Caco-2 (cell line): ENCODE results near the gene BMP10. TPM values are rescaled to one million over a fixed set of nuclear protein-coding genes. Genes with fewer than 3 reads are reported as not detected.
A peak's percentile ranks its signal among the peaks of the same experiment; 100 is the strongest.

Source experiments
- BruUV-seq: library from RNA; stranded (reverse); fragments of 400-500 nt; replicated peaks from 2 replicates; lab custom pipeline; 2021; lab: Mats Ljungman, UMichigan
- CTCF ChIA-PET: fragments of 300-600 bp; sonication (Branson Sonifier 250); formaldehyde crosslinking; loops from one replicate; lab custom pipeline; 2022; ENCODE audit warnings: antibody characterized with exemption; lab: Charles Lee
- POLR2A ChIA-PET: fragments of 300-600 bp; sonication (Branson Sonifier 250); formaldehyde crosslinking; loops from one replicate; lab custom pipeline; 2022; ENCODE audit warnings: antibody characterized with exemption; lab: Charles Lee
- DNase-seq, 2 experiments: peaks; one replicate each; pipeline versions ENCODE4 v3.0.0 to v3.0.0-alpha.2; 2020 to 2022
- H3K27me3 ChIP-seq: replicated peaks from 2 replicates; pipeline ENCODE4 v1.6.0; 2011; ENCODE audit warnings: low read length; ENCODE audit not compliant: control insufficient read depth, insufficient read depth
- H3K36me3 ChIP-seq: 2 replicates; pipeline ENCODE4 v1.5.1; 2011; ENCODE audit warnings: low read length; ENCODE audit not compliant: control insufficient read depth, insufficient read depth
- H3K4me1 ChIP-seq: fragments of 250-450 bp; sonication (Bioruptor Pico); 2 replicates; pipeline ENCODE4 v1.5.1; 2020; ENCODE audit warnings: mild to moderate bottlenecking
- H3K4me3 ChIP-seq: 2 replicates; pipeline ENCODE4 v1.5.1; 2011; ENCODE audit warnings: low read depth, mild to moderate bottlenecking, control low read depth, low read length
- H3K9me3 ChIP-seq: fragments of 250-450 bp; sonication (Bioruptor Pico); 2 replicates; pipeline ENCODE4 v1.5.1; 2020; ENCODE audit warnings: mild to moderate bottlenecking, moderate library complexity
- H3K27ac Mint-ChIP-seq: one replicate; pipeline ENCODE4 v1.8.0; 2022; ENCODE audit warnings: mixed read lengths; ENCODE audit not compliant: unreplicated experiment
- H3K27me3 Mint-ChIP-seq: one replicate; pipeline ENCODE4 v1.8.0; 2022; ENCODE audit warnings: mixed read lengths; ENCODE audit not compliant: insufficient read depth, unreplicated experiment
- H3K36me3 Mint-ChIP-seq: one replicate; pipeline ENCODE4 v1.8.0; 2022; ENCODE audit warnings: mild to moderate bottlenecking, mixed read lengths; ENCODE audit not compliant: insufficient read depth, unreplicated experiment
- H3K4me1 Mint-ChIP-seq: one replicate; pipeline ENCODE4 v1.8.0; 2022; ENCODE audit warnings: low read depth, mixed read lengths; ENCODE audit not compliant: unreplicated experiment
- H3K4me3 Mint-ChIP-seq: one replicate; pipeline ENCODE4 v1.8.0; 2022; ENCODE audit warnings: mild to moderate bottlenecking, moderate library complexity, mixed read lengths; ENCODE audit not compliant: unreplicated experiment
- H3K9me3 Mint-ChIP-seq: one replicate; pipeline ENCODE4 v1.8.0; 2022; ENCODE audit warnings: mixed read lengths; ENCODE audit not compliant: unreplicated experiment
- CTCF ChIP-seq, 2 experiments: fragments of 200-600 bp in 1 of 2; IDR thresholded peaks; 1 replicate in 1 of 2; 2 replicates in 1 of 2; pipeline versions ENCODE4 v1.5.1 to v1.8.0; 2011 to 2022; ENCODE audit warnings: antibody characterized with exemption in 1 of 2, control low read depth in 1 of 2, inconsistent platforms in 1 of 2, low read depth in 1 of 2, low read length in 1 of 2, mild to moderate bottlenecking in 1 of 2, moderate library complexity in 1 of 2; ENCODE audit not compliant: insufficient read depth in 1 of 2, severe bottlenecking in 1 of 2, unreplicated experiment in 1 of 2
- intact Hi-C: fragments of 100-400 bp; cut with micrococcal nuclease; formaldehyde crosslinking; loops from one replicate; pipeline ENCODE4 v1.10.0; 2022; ENCODE audit not compliant: unreplicated experiment
- total RNA-seq: library from RNA; stranded (reverse); gene quantifications from 2 replicates; pipeline ENCODE4 v1.2.3, GENCODE V29; 2022

BMP10 gene
- total RNA-seq, 1 experiment from 2014 or later, result not detected

DNA sequence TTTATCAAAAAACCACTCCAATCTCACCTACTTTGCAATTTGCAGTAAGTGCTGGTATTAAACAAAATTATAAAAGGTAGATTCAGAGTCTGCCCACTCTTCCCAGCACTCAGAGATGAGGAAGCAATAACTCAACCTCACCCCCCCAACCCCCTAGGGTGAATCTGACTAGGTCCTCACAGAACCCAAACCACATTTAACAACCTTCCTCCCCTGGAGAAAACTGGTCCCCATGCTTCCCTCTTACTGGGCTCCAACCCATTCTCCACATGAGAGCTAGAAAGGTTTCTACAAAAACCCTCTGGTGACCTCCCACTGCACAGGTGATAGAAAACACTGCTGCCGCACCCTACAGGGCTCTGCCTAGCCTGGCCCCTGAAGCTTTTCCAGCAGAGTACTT, 40.5 kb upstream of the BMP10 start:
- Mint-ChIP-seq H3K27ac (no peak overlapping the region), H3K9me3 (no peaks in the 10 kb centered on the region), H3K4me3 (no peak overlapping the region), H3K4me1 (no peaks in the 10 kb centered on the region), H3K36me3 (no peaks in the 10 kb centered on the region), H3K27me3 (no peaks in the 10 kb centered on the region)
- no peak for DNase-seq
- intact Hi-C loops, result no loop called here
- H3K4me1 ChIP-seq, result no peaks in the 10 kb centered on the region
- no peaks in the 10 kb centered on the region for H3K27me3 ChIP-seq
- no peak overlapping the region for H3K4me3 ChIP-seq
- no peak for TF ChIP-seq CTCF (IDR thresholded peaks at IDR 0.05; ENCODE audit: insufficient read depth in 1 of 2, low read depth in 1 of 2, low read length in 1 of 2, severe bottlenecking in 1 of 2, unreplicated experiment in 1 of 2)
- no peaks in the 10 kb centered on the region for H3K36me3 ChIP-seq
- ChIA-PET POLR2A (no interaction called here), CTCF (interaction anchor here (0.6 kb wide), 1 partner anchor 17 kb away, joined by 3 read pairs; no protein-coding TSS in a partner anchor)
- H3K9me3 ChIP-seq, result no peaks in the 10 kb centered on the region
- no TSS peak for BruUV-seq

GRCh38 chr2:68911246-68911645, 40.0 kb upstream of the BMP10 start:
- BruUV-seq, result no TSS peak
- Histone ChIP-seq H3K27me3 (no peaks in the 10 kb centered on the region), H3K9me3 (no peaks in the 10 kb centered on the region), H3K36me3 (no peaks in the 10 kb centered on the region), H3K4me3 (no peak overlapping the region), H3K4me1 (no peaks in the 10 kb centered on the region)
- ChIA-PET POLR2A (no interaction called here), CTCF (interaction anchor here (0.6 kb wide), 1 partner anchor 17 kb away, joined by 3 read pairs; no protein-coding TSS in a partner anchor)
- Mint-ChIP-seq H3K4me3 (no peak overlapping the region), H3K9me3 (no peaks in the 10 kb centered on the region), H3K27me3 (no peaks in the 10 kb centered on the region), H3K4me1 (no peaks in the 10 kb centered on the region), H3K27ac (no peak overlapping the region), H3K36me3 (no peaks in the 10 kb centered on the region)
- no peak for TF ChIP-seq CTCF (IDR thresholded peaks at IDR 0.05; ENCODE audit: insufficient read depth in 1 of 2, low read depth in 1 of 2, low read length in 1 of 2, severe bottlenecking in 1 of 2, unreplicated experiment in 1 of 2)
- DNase-seq, result no peak
- intact Hi-C loops, result no loop called here

- DNase-seq, result peak; percentile 68 to 76
- ChIA-PET POLR2A (no interaction called here), CTCF (interaction anchor here (0.6 kb wide), 1 partner anchor 1075 kb away, joined by 10 read pairs; no protein-coding TSS in a partner anchor)
- no peak overlapping the region for H3K4me3 ChIP-seq
- H3K9me3 ChIP-seq, result no peaks in the 10 kb centered on the region
- no peaks in the 10 kb centered on the region for H3K9me3 Mint-ChIP-seq
- no peaks in the 10 kb centered on the region for H3K4me1 ChIP-seq
- peak; percentile 85 to 96 for TF ChIP-seq CTCF (IDR thresholded peaks at IDR 0.05; ENCODE audit: insufficient read depth in 1 of 2, low read depth in 1 of 2, low read length in 1 of 2, severe bottlenecking in 1 of 2, unreplicated experiment in 1 of 2)
- intact Hi-C loops, result loop anchor here (1.0 to 5.0 kb wide), 3 partner anchors 68 to 443 kb away; partner anchors contain the start of genes APLF and FBXO48
- no peaks in the 10 kb centered on the region for H3K27me3 ChIP-seq
- H3K4me1 Mint-ChIP-seq, result no peaks in the 10 kb centered on the region
- H3K4me3 Mint-ChIP-seq, result no peak overlapping the region
- no TSS peak for BruUV-seq
- H3K36me3 ChIP-seq, result no peaks in the 10 kb centered on the region
- H3K27ac Mint-ChIP-seq, result no peak overlapping the region
- H3K36me3 Mint-ChIP-seq, result no peaks in the 10 kb centered on the region
- no peaks in the 10 kb centered on the region for H3K27me3 Mint-ChIP-seq
Measured at GRCh38 chr2:68909793-68910674, 38.8 kb upstream of the BMP10 start.
